ENCODE measurements around the gene FRMD1.

DNA sequence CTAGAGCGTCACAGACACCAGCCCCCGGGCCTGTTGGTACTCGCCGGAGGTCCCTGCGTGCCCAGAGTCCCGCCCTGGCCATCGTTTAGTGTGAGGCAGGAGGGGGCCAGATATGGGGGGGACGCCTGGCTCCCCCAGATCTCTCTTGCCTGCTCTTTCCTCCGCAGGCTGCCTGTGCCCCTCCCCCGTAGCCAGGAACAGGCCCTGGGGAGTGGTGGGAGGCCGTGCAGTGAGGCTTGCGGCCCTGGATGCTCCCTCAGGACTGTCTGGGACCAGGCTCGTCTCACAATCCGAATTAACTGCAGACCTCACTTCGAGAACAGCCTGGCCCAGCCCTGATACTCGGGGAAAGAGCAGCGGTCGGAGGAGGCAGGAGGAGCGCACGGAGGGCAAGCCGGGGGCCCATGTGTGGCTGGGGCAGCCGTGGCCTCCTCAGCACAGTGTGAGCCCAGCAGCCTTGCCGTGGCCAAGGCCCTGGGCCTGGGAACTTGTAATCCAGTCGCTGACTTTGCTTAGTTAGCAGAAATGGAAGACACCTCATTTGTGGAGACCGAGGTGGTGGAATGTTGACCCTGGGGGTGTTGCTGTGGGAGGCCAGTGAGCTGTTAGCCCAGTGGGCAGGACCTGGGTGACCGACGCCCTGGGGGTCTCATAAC lies 28.7 kb downstream of the FRMD1 start:
- no peak for TF ChIP-seq POLR2AphosphoS5 (IDR thresholded peaks at IDR 0.05; ENCODE audit: low read depth, low read length)
- TF ChIP-seq, protein P1, sequence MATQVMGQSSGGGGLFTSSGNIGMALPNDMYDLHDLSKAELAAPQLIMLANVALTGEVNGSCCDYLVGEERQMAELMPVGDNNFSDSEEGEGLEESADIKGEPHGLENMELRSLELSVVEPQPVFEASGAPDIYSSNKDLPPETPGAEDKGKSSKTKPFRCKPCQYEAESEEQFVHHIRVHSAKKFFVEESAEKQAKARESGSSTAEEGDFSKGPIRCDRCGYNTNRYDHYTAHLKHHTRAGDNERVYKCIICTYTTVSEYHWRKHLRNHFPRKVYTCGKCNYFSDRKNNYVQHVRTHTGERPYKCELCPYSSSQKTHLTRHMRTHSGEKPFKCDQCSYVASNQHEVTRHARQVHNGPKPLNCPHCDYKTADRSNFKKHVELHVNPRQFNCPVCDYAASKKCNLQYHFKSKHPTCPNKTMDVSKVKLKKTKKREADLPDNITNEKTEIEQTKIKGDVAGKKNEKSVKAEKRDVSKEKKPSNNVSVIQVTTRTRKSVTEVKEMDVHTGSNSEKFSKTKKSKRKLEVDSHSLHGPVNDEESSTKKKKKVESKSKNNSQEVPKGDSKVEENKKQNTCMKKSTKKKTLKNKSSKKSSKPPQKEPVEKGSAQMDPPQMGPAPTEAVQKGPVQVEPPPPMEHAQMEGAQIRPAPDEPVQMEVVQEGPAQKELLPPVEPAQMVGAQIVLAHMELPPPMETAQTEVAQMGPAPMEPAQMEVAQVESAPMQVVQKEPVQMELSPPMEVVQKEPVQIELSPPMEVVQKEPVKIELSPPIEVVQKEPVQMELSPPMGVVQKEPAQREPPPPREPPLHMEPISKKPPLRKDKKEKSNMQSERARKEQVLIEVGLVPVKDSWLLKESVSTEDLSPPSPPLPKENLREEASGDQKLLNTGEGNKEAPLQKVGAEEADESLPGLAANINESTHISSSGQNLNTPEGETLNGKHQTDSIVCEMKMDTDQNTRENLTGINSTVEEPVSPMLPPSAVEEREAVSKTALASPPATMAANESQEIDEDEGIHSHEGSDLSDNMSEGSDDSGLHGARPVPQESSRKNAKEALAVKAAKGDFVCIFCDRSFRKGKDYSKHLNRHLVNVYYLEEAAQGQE (IDR thresholded peaks at IDR 0.05; ENCODE audit: insufficient read depth in 1 of 2, low read depth in 2 of 2, low read length in 2 of 2) = no peak
- TF ChIP-seq TAF1 (IDR thresholded peaks at IDR 0.05; ENCODE audit: borderline replicate concordance, insufficient read depth, low read length) = no peak
- no peak for TF ChIP-seq SIN3A (IDR thresholded peaks at IDR 0.05; ENCODE audit: borderline replicate concordance, insufficient read depth, low read length)

Data from PFSK-1 (cell line).